ENCODE measurements around the gene SLC4A3.

Gene SLC4A3, protein sequence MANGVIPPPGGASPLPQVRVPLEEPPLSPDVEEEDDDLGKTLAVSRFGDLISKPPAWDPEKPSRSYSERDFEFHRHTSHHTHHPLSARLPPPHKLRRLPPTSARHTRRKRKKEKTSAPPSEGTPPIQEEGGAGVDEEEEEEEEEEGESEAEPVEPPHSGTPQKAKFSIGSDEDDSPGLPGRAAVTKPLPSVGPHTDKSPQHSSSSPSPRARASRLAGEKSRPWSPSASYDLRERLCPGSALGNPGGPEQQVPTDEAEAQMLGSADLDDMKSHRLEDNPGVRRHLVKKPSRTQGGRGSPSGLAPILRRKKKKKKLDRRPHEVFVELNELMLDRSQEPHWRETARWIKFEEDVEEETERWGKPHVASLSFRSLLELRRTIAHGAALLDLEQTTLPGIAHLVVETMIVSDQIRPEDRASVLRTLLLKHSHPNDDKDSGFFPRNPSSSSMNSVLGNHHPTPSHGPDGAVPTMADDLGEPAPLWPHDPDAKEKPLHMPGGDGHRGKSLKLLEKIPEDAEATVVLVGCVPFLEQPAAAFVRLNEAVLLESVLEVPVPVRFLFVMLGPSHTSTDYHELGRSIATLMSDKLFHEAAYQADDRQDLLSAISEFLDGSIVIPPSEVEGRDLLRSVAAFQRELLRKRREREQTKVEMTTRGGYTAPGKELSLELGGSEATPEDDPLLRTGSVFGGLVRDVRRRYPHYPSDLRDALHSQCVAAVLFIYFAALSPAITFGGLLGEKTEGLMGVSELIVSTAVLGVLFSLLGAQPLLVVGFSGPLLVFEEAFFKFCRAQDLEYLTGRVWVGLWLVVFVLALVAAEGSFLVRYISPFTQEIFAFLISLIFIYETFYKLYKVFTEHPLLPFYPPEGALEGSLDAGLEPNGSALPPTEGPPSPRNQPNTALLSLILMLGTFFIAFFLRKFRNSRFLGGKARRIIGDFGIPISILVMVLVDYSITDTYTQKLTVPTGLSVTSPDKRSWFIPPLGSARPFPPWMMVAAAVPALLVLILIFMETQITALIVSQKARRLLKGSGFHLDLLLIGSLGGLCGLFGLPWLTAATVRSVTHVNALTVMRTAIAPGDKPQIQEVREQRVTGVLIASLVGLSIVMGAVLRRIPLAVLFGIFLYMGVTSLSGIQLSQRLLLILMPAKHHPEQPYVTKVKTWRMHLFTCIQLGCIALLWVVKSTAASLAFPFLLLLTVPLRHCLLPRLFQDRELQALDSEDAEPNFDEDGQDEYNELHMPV

GRCh38 chr2:219627103-219628100, at the start of gene SLC4A3:
SLC4A3 (plus strand) TSS chr2:219627630; CDS start chr2:219627993, 363 bp downstream.
- DNase-seq (ENCODE audit: low read depth, low spot score), result peak; percentile 77

DNA sequence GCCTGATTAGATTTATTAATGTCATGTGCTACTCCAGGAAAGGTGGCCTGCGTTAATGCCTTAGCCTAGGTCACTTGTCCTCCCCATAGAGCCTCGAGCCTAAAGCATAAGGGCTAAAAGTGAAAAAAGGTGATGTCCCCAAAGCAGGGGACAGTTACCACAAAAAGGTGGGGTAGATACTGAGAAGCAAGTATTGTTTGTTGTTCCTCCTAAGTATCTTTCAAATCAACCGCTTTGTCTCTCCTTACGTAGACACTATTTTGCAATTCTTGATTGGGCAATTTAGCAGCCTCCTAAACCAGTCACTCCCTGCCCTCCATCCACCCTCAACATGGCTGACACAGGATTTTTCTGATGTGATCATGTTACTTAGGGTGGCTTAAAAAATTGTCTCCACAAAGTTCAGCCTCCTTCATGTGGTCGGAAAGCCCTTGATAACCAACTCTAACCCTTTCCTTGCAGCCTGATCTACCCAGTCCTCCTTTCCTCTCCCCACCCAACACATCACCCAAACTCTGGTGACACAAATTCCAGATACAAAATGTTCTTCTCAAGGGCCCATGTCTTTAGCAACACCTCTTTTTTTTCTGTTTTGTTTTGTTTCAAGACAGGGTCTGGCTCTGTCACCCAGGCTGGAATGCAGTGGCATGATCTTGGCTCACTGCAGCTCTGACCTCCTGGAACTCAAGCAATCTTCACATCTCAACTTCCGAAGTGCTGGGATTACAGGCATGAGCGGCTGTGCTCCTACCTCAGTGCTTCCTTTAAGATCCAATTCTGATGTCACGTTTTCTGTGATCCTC, 48.4 kb upstream of the SLC4A3 start:
- DNase-seq (ENCODE audit: low read depth, low spot score), result no peak

DNA sequence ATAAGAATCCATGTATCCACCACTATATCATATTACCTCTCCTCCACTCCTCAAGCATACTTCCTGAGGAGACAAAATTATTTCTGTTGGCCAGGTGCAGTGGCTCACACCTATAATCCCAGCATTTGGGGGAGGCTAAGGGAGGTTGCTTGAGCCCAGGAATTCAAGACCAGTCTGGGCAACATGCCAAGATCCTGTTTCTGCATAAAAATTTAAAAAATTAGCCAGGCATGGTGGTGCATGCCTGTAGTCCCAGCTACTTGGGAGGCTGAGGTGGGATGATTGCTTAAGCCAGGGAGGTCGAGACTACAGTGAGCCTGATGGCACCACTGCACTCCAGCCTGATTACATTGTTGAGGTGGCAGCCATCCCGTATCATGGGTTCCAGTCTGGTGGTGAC, 46.1 kb upstream of the SLC4A3 start:
- no peak for DNase-seq (ENCODE audit: low read depth, low spot score)

GRCh38 chr2:219591091-219591490, 36.3 kb upstream of the SLC4A3 start:
- no peak for DNase-seq (ENCODE audit: low read depth, low spot score)

DNA sequence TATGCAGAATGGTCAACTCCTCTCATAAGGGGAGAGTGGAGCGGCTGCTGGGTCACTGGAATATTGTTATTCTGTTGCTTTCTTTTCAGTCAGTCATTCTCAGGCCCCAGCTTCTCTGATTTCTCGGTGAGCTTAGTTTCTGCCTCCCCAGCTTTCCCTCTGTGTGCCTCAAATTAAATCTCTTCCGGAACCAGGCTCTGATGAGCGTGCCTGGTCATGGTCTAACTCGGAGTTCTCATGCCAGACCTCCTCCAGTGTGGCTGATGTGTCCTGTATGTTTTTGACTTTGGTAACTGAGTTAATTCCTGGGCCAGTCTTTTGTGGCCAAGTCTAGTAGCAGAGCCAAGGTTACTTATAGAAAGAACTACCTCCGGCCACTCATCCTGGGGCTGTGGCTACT, 34.7 kb upstream of the SLC4A3 start:
- no peak for DNase-seq (ENCODE audit: low read depth, low spot score)

GRCh38 chr2:219593154-219593553, 34.3 kb upstream of the SLC4A3 start:
- no peak for DNase-seq (ENCODE audit: low read depth, low spot score)

GRCh38 chr2:219595256-219595655, 32.2 kb upstream of the SLC4A3 start:
- DNase-seq (ENCODE audit: low read depth, low spot score), result peak; percentile 19

DNA sequence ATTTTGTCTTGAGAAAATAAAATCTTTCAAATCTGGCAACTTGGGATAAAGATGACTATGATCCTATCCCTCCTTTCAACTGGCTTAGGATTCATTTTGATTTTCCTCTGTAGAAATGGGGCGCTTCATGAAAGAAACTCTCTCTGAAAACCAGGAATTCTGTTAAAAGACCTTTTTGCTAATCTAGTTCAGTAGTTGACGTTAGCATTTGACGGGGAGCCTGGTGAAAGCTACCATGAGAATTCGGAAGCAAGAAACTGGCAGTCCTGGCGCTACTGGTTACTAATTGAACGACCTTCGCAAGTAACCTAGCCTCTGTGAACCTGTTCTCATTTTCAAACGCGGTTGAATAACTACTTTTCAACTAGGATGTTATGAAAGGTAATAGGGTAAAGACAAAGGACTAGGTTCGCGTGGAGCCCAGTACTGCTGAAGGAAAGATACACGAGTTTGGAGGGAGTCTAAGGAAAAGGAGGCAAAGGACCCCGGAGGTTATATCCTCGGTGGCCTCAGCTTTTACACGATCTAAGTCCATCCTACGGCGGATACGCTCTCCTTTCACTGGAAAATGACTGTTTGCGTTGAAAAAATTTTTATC, 30.4 kb upstream of the SLC4A3 start:
- peak; percentile 46 for DNase-seq (ENCODE audit: low read depth, low spot score)

DNA sequence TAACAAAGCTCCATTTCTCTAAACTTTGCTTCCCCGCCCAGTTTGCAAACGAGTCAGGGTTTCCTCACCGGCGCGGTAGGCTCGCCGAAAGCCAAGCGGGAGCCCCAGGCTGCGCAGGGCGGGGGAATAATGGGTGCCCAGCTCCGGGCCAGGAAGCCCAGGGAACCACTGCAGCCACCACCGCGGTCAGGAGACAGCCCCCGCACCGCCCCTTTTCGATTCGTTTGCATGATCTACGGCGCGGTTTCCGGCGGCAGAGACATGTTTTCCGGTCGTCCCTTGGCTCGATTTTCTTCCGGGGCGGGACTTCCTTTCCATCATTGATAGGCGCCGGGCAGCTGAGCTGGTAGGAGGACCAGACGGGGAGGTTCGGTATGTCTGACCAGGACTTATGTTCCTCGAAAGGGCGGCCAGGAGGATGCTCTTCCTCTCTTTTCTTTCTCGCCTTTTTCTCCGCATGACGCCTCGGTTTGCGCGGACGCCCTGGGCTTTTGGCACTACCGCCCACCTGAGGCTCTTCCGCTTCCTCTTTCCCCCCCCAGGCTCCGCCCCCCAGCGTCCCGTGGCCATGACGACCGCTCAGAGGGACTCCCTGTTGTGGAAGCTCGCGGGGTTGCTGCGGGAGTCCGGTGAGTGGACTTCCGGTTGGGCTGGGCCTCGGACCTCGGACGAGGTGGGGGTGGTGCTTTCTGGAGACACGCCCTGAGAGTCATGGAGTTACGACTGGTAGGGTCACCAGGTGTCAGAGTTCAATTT, 29.7 kb upstream of the SLC4A3 start, which contains the start of gene STK11IP:
STK11IP (plus strand) TSS at position 306 of the 756 bp plus-strand sequence; CDS start at position 569, 263 bp downstream.
- DNase-seq (ENCODE audit: low read depth, low spot score), result peak; percentile 99

- DNase-seq (ENCODE audit: low read depth, low spot score), result peak; percentile 55
Measured at GRCh38 chr2:219598308-219599078, 28.9 kb upstream of the SLC4A3 start.

GRCh38 chr2:219603771-219604170, 23.7 kb upstream of the SLC4A3 start:
- DNase-seq (ENCODE audit: low read depth, low spot score), result no peak

- no peak for DNase-seq (ENCODE audit: low read depth, low spot score)
Measured at GRCh38 chr2:219605607-219605954, 21.8 kb upstream of the SLC4A3 start.

GRCh38 chr2:219607931-219608330, 19.5 kb upstream of the SLC4A3 start:
- DNase-seq (ENCODE audit: low read depth, low spot score), result no peak

DNA sequence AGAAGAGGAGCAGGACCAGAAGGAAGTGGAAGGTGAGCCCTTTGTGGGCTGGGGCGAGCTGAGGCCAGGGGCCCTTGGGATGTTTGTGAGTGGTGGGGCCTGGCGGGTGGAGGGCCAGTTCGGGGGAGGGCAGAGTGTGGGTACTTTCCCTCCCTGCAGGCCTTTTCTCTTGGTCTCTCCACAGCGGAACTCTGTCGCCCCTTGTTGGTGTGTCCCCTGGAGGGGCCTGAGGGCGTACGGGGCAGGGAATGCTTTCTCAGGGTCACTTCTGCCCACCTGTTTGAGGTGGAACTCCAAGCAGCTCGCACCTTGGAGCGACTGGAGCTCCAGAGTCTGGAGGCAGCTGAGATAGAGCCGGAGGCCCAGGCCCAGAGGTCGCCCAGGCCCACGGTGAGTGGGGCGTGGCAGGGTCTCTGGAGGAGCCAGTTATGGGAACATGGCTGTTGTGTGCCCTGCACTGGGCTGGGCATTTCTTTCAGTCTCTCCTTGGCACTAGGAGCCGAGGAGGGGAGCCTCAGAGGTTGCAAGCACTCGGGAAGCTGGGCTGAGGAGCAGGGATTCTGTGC, 18.9 kb upstream of the SLC4A3 start:
- DNase-seq (ENCODE audit: low read depth, low spot score), result no peak

- DNase-seq (ENCODE audit: low read depth, low spot score), result no peak
Measured at GRCh38 chr2:219609149-219609750, 18.2 kb upstream of the SLC4A3 start.

- no peak for DNase-seq (ENCODE audit: low read depth, low spot score)
Measured at GRCh38 chr2:219611306-219611705, 16.1 kb upstream of the SLC4A3 start.
